Gastrocnemius medialis (tissue), 4 donors: ENCODE data around the gene GPR55.

ENCODE experiments used
- POLR2A ChIP-seq, 2 donors: fragments of 450-650 bp; IDR thresholded peaks; one replicate each; pipeline ENCODE4 v1.6.1; 2017; ENCODE audit warnings: antibody characterized with exemption in 2 of 2, mild to moderate bottlenecking in 2 of 2, moderate library complexity in 2 of 2
- TF ChIP-seq, protein P1 (sequence below), 5 experiments: fragments of 450-650 bp in 3 of 5; fragments of 200-600 bp in 2 of 5; sonication (generic) in 2 of 5; IDR thresholded peaks in 4 of 5; conservative IDR thresholded peaks in 1 of 5; 1 replicate in 4 of 5; 2 replicates in 1 of 5; pipeline ENCODE4 v1.5.1; 2016 to 2019; ENCODE audit warnings: antibody characterized with exemption in 5 of 5, mild to moderate bottlenecking in 3 of 5, moderate library complexity in 3 of 5

DNA sequence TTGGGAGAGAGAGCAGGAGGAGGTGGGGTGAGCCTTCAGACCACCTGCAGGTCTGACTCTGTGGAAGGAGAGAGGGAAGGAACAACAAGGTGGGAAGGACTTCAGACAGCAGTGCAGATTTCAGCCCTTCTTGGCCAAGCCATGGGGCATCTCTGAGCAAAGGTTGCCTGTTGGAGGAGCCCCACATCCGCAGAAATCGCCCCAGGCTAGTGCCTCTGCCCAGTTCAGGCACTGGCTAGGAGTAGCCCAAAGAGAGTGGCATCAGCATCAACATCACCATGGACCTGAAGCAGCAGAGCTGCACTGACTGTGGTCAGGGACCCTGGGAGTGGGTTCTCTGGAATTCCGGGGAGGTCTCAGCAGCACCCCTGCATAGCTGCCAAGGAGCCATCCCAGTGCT, 10.2 kb downstream of the GPR55 start:
- TF ChIP-seq, protein P1, sequence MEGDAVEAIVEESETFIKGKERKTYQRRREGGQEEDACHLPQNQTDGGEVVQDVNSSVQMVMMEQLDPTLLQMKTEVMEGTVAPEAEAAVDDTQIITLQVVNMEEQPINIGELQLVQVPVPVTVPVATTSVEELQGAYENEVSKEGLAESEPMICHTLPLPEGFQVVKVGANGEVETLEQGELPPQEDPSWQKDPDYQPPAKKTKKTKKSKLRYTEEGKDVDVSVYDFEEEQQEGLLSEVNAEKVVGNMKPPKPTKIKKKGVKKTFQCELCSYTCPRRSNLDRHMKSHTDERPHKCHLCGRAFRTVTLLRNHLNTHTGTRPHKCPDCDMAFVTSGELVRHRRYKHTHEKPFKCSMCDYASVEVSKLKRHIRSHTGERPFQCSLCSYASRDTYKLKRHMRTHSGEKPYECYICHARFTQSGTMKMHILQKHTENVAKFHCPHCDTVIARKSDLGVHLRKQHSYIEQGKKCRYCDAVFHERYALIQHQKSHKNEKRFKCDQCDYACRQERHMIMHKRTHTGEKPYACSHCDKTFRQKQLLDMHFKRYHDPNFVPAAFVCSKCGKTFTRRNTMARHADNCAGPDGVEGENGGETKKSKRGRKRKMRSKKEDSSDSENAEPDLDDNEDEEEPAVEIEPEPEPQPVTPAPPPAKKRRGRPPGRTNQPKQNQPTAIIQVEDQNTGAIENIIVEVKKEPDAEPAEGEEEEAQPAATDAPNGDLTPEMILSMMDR (IDR thresholded peaks at IDR 0.05 in 4 of 5, conservative IDR thresholded peaks at IDR 0.05 in 1 of 5), result no peak
- TF ChIP-seq POLR2A (IDR thresholded peaks at IDR 0.05), result no peak
